ENCODE data around the gene RUSF1.

- TF ChIP-seq ZBTB33 (IDR thresholded peaks at IDR 0.05; ENCODE audit: borderline replicate concordance, low read depth) (no peak), EZH2phosphoT487 (IDR thresholded peaks at IDR 0.05; ENCODE audit: borderline replicate concordance, low read depth) (no peak), POLR2AphosphoS5 (IDR thresholded peaks at IDR 0.05; ENCODE audit: low read depth, low read length) (no peak), FOXJ3 (CRISPR knock-in tag; IDR thresholded peaks at IDR 0.05) (no peak), NFIC (IDR thresholded peaks at IDR 0.05; ENCODE audit: borderline replicate concordance) (no peak)
- TF ChIP-seq, protein P1, sequence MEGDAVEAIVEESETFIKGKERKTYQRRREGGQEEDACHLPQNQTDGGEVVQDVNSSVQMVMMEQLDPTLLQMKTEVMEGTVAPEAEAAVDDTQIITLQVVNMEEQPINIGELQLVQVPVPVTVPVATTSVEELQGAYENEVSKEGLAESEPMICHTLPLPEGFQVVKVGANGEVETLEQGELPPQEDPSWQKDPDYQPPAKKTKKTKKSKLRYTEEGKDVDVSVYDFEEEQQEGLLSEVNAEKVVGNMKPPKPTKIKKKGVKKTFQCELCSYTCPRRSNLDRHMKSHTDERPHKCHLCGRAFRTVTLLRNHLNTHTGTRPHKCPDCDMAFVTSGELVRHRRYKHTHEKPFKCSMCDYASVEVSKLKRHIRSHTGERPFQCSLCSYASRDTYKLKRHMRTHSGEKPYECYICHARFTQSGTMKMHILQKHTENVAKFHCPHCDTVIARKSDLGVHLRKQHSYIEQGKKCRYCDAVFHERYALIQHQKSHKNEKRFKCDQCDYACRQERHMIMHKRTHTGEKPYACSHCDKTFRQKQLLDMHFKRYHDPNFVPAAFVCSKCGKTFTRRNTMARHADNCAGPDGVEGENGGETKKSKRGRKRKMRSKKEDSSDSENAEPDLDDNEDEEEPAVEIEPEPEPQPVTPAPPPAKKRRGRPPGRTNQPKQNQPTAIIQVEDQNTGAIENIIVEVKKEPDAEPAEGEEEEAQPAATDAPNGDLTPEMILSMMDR (IDR thresholded peaks at IDR 0.05) = no peak
These were observed 22.2 kb upstream of the RUSF1 start for GRCh38 chr16:31530405-31530804.
